AG04449 (cell line): ENCODE data around the gene MID1.

Experiments used
- CTCF ChIA-PET: fragments of 350-600 bp; formaldehyde crosslinking; extraction: SDS; loops from one replicate; lab custom pipeline; 2021; ENCODE audit warnings: antibody characterized with exemption; lab: Yijun Ruan, JAX
- POLR2A ChIA-PET: fragments of 400-600, 350-600 bp; formaldehyde crosslinking; extraction: SDS; loops from one replicate; lab custom pipeline; 2020; ENCODE audit warnings: antibody characterized with exemption, inconsistent platforms; lab: Yijun Ruan, JAX
- DNase-seq: peaks from one replicate; pipeline ENCODE4 v3.0.0-alpha.2; 2010; ENCODE audit warnings: low read depth, low spot score
- H3K4me3 ChIP-seq: 2 replicates; pipeline ENCODE4 v1.5.1; 2011; ENCODE audit warnings: low read depth, mild to moderate bottlenecking, control low read depth, low read length
- TF ChIP-seq, protein P1 (sequence below): IDR thresholded peaks from one replicate; pipeline ENCODE4 v1.5.1; 2011; ENCODE audit warnings: mild to moderate bottlenecking, moderate library complexity, low read length, control low read depth, inconsistent platforms; ENCODE audit not compliant: insufficient read depth; ENCODE audit errors: missing control alignments

Gene MID1

DNA sequence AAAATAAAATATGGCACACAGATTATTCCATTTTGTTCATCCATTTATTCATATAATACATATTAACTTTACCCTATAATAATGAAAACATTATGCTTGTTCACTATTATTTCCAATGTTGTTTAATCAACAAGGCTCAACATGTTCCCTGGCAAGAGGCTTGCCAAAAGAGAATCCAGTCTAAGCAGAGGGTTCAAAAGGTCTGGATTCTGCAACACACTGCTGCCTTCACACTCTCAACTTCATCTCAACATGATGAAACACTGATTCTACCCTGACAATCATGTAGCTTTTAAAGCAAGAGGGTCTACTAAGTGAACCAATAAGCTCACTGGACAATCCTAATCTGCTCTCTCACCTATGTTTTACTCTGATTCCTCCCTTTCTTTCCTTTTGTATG is 101.1 kb downstream of the MID1 start:
- TF ChIP-seq, protein P1, sequence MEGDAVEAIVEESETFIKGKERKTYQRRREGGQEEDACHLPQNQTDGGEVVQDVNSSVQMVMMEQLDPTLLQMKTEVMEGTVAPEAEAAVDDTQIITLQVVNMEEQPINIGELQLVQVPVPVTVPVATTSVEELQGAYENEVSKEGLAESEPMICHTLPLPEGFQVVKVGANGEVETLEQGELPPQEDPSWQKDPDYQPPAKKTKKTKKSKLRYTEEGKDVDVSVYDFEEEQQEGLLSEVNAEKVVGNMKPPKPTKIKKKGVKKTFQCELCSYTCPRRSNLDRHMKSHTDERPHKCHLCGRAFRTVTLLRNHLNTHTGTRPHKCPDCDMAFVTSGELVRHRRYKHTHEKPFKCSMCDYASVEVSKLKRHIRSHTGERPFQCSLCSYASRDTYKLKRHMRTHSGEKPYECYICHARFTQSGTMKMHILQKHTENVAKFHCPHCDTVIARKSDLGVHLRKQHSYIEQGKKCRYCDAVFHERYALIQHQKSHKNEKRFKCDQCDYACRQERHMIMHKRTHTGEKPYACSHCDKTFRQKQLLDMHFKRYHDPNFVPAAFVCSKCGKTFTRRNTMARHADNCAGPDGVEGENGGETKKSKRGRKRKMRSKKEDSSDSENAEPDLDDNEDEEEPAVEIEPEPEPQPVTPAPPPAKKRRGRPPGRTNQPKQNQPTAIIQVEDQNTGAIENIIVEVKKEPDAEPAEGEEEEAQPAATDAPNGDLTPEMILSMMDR = no peak
- no peak overlapping the region for H3K4me3 ChIP-seq
- ChIA-PET CTCF (interaction anchor here (0.9 to 1.2 kb wide), 2 partner anchors 10 to 329 kb away, joined by 3 read pairs; no protein-coding TSS in a partner anchor), POLR2A (no interaction called here)
- no peak for DNase-seq

DNA sequence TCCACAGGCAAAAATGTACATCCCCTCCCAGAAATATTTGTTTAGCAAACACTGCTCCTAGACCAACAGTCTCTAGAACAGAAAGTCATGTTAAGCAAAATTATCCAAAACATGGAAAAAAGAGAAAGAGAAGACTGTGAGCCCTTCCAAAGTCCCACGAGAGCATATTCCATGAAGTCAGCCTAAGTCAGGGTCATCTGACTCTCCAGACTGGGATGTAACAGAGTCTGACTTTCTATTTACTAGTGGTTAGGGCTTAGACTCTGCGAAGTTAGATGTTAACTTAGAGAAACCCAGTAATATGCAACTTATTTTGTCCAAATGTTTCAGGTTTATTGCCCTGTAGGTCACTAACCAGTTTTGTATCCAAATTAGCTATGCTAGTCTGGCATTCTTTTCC is 102.3 kb downstream of the MID1 start:
- ChIA-PET POLR2A (no interaction called here), CTCF (no interaction called here)
- DNase-seq = no peak
- no peak overlapping the region for H3K4me3 ChIP-seq
- TF ChIP-seq, protein P1 = no peak

DNA sequence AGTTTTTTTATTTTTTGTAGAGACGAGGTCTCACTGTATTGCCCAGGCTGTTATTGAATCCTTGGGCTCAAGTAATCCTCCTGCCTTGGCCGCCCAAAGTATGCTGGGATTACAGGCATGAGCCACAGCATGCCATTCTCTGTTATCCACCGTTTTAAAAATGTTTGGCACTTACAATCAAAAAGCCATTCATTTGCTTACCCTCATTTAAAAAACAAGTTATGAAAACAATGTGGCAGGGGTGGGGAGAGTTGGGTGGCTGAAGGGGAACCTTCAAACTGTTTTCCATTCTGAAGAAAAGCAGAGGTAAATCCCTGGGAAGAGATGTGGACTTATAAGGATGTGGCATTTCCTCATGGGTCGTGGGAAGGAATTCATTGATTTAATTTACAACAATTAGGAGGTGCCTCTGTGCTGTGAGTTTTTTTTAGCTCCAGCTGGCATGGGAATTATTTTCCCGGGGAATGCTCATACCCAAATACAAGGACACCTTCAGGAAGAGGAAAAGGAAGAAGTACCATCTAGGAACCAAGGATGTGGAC is 103.5 kb downstream of the MID1 start:
- ChIA-PET CTCF (no interaction called here), POLR2A (no interaction called here)
- DNase-seq = no peak
- TF ChIP-seq, protein P1 = no peak
- H3K4me3 ChIP-seq = no peak overlapping the region

DNA sequence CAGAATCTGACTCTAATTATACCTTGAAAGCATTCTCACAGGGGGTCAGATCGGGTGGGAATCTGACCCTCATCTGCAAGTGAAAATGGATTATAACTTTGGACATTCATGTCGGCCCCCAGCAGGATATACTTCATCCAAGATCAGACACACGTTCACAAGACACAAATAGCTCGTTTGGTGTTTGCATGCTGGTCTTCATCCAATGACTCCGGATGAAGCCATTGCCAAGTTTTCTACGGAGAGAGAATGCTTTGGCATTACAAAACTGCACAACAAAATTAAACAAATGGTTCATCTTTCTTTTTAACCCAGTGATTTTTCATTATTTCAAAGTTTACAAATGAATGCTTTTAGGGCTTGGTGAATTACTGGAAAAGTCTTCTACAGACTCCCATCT is 105.5 kb downstream of the MID1 start:
- ChIA-PET CTCF (no interaction called here), POLR2A (no interaction called here)
- no peak overlapping the region for H3K4me3 ChIP-seq
- no peak for DNase-seq
- TF ChIP-seq, protein P1 = no peak

DNA sequence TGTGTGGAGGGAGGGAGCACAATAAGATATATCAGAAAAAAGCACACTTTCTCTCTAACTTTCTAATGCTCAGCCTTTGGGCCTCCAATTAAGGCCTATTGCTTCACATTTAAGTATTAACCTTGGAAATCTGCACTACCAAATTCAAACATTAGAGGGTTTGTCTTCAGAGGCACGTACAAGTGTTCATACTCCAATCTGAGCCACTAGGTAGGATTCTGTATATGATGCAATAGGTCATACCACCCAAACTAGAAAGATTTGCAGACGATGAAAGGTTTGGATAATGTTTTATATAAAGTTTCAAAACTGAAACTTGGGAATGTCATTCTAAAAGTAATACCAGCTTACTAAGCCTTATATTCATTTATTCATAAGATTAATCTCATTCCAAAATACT is 106.4 kb downstream of the MID1 start:
- TF ChIP-seq, protein P1 = no peak
- ChIA-PET CTCF (no interaction called here), POLR2A (no interaction called here)
- H3K4me3 ChIP-seq = no peak overlapping the region
- DNase-seq = no peak

DNA sequence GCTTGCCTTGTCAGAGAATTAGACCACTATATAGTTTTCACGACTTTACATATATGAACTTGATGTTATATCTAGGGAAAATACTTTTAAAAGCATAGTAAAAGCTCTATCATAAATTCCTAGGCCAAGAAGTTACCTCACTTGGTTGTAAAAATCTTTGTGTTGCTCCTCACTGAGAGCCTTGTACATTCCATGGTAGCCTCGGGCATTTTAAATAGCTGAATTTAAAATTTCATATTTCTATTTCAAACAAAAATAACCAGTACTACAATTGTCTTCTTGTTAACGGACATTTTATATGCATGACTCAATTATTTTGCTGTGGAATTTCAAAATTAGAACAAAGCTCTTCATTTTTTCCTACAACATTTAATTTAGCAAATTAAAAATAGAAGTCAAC is 107.6 kb downstream of the MID1 start:
- POLR2A ChIA-PET = no interaction called here

More for the DNA sequence above, 107.6 kb downstream of the MID1 start:
- TF ChIP-seq, protein P1 = no peak
- no peak overlapping the region for H3K4me3 ChIP-seq
- no peak for DNase-seq
- CTCF ChIA-PET = interaction anchor here (1.2 to 1.3 kb wide), 2 partner anchors 20 to 103 kb away, joined by 3 read pairs; no protein-coding TSS in a partner anchor
